Stimulated activated CD4-positive, alpha-beta T cell treated with anti-CD3 and anti-CD28 coated beads, Interleukin-12 subunit alpha, Interleukin-12 subunit beta, amount 100 ng/mL, for 4 hours (primary cell): ENCODE measurements around the gene TCF4.

Experiments
- DNase-seq: peaks from one replicate; pipeline ENCODE4 v3.0.0-alpha.2; 2020

The TCF4 gene

DNA sequence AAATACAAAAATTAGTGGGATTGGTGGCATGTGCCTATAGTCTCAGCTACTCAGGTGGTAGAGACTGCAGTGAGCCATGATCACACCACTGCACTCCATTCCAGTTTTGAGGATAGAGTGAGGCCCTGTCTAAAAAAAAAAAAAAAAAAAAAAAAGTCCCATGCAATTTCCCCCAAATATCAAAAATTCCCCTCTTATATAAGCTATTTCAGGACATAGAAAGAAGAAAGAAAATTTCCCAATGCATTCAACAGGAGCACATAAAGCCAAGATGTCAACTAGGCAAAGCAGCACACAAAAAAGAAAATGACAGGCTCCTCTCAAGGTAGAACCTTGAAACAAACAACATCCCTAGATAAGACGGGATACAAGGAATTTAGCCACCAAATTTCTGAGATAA, 213.3 kb downstream of the TCF4 start:
- no peak for DNase-seq

DNA sequence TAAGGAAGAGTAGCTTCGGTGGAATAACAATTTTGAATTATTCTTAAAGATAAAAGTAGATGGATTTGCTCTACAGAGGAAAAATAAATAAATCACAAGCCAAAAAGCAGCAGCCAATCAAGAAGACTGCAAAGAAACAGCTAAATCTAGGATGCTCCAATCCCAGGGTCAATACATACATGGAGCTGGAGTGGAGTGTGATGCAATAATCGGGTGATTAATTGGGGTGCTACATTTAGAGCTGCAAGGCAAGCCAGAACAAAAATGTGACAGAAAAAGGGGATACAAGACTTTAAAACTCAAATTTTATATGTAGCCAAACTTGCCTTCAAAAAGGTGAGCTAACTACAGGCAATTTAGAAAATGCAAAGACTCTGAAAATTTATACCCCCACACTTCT, 215.8 kb downstream of the TCF4 start:
- no peak for DNase-seq

DNA sequence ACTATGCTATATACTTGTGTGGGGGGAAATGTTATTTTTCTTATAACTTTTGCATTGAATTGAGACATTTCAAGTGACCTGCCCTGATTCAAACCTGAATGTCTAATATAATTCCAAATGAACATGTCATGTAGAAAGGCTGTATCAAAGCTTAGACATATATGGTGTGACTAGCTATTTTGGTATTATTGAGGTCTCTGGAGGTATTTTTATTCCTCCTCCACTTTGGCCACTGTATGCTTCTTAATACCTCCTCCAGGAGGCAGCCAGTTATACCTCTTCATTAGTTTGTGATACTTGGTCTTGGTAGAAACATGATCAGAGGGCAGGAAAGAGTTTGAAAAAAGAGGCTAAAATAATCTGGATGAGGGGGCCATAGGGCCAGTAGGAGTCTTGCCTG, 217.1 kb downstream of the TCF4 start:
- DNase-seq = no peak

DNA sequence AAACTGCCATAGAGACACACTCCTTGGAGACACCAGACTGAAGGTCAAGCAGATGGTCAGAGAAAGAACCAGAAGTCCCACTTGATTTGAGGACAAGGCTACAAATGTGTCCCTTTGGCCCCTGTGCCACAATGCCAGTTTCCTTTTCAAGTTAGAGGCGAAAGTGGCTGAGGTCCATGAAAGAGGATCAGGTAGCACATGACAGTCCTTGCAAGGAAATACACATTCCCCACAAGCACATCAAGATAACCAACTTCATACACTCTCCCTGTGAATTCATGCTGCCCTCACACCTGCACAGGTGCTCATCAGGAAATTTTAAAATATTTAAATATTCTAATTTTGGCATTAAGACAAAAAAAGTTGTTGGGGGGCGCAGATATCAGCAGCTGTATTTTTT, 218.6 kb downstream of the TCF4 start:
- DNase-seq = no peak

DNA sequence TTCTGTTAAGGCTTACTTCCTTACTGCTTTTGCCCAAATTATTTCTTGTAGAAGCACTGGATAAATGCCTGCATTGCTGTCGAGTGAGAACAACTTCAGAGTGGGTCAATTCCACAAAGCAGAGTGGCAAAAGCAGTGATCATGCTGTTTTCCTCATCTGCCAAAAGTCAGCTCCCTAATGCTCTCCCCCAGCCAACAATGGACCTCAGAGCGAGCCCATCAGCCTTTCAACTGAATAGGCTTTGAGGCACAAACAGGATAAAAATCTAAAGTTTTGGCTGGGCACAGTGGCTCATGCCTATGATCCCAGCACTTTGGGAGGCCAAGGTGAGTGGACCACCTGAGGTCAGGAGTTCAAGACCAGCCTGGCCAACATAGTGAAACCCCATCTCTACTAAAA, 222.7 kb downstream of the TCF4 start:
- DNase-seq = no peak

DNA sequence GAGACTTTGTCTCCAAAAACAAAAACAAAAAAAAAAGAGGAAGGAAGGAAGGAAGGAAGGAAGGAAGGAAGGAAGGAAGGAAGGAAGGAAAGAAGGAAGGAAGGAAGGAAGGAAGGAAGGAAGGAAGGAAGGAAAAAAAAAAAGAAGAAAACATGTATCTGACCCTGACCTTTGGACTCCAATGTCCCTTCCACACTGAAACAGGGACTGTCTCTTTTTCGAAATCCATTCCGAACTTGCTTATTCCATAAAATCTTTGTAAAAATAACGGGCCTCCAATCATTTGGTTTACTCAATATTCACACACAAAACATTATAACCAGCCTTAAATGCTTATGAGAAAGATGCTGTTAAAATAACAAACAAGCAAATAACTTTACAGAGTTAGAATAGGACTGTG, 225.7 kb downstream of the TCF4 start:
- no peak for DNase-seq

DNA sequence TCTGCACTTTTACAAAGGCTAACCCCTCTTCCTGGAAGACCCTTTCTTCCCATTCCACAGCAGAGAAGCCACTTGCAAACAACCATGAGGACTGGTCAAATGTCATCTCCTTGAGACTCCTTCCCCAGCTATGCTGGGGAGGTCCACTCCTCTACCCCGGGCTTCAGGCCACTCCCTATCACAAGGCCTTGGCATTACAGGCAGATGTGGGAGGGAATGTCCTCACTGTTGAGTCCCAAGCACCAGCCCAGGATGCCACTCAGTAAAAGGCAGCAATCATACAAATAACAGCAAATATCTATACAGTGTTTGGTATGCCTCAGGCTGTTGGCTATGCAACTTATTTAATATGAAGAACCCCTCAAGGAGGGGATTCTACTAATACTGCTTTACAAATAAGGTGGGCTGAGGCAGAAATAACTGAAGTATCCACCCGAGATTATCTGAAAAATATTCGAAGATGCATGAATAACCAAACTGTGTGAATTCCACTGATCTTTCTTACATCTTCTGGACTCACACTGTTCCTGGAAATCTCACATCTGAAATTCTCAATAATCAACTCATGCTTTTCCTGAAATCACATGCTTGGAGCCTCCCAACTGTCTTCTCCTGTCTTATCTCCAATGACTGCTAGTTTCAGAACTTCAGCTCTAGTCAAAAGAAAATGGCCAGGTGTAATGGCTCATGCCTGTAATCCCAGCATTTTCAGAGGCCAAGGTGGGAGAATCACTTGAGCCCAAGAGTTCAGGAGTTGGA, 226.3 kb downstream of the TCF4 start:
- DNase-seq = no peak

DNA sequence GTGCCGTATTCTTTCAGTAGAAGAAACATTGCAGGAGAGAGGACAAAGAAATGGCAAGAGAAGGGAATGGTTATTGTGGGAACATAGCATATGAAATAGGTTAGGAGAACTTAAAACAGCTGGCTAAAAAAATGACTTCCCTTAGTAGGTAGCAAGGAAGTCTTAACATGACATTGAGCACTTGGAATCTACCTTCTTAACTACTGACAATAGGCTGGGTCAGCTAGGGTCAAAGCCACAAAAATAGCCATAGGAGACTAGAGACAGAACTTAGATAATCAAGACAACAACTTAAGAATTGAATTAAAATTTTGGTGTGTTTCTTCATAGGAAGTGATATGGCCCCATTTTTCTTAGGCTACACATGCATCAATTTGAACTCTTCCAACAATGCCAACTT, 227.9 kb downstream of the TCF4 start:
- DNase-seq = no peak

DNA sequence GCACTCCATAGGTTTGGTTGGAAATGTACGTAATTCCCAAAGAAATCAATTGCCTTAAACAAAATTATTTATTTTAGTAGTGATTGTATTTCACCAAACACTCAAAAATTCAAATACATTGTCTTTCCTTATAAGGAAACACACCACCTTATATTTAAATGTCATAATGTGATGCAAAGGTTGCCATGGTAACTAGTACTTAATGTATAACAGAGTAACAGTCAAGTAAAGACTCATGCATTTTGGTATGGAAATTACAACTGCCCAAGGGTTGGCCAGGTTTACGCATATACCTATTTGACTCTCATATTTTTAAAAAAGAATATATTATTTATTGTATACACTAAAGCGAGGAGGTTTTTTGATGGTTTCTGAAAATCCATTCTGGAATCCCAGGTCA, 231.2 kb downstream of the TCF4 start:
- DNase-seq = no peak

DNA sequence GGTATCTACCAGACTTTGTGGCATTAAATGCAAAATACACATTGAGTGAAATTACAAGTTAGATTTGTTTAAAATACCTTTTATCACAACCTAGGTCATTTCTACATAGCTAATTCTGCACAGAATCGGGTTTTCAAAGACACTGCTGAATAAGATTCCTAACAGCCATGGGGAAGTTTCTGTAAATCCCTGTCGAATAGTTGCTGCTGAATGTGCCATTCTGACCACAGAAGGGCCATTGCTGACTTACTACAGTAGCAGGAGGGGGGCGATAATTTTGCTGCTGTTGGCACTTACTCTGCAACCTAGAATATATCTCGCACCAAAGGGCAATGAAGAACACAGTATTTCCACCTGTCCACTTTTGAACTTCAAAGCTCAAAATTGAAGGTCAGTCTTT, 232.8 kb downstream of the TCF4 start:
- no peak for DNase-seq

DNA sequence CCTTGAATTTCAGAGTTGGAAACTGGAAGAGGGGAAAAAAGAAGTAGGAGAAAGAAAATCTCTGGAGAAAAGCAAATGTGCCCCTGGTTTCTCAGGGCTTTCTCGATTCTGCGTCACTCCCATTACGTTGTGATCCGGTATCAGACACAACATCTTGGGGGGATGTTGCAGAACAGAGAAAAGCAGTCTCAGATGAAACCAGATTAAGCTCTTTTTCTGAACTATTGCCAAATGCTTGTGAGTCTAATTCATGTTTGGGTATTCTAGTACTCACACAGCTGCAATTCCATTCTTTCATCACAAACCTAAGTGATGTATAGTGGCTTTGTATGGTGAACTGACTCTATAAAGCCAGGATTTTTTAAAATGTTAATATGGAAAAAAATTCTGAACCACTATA, 233.2 kb downstream of the TCF4 start:
- DNase-seq = no peak

DNA sequence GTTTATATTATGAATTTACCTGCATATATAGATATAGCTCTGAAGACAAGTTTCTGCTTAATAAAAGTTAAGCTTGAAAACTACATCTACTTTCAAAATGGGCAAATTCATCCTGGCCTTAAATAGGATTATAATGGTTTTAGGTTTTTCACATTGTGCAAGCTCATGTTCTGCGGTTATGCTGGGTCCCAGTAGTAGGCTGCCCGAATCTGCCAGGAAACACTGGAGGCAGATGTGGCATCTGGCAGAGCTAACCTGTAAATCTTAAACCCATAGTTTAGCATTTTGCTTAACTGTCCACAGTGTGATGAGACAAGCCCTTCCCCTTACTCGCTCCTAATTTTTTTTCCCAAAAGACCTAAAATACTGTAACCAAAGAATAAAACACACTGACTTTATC, 234.2 kb downstream of the TCF4 start:
- DNase-seq = no peak

DNA sequence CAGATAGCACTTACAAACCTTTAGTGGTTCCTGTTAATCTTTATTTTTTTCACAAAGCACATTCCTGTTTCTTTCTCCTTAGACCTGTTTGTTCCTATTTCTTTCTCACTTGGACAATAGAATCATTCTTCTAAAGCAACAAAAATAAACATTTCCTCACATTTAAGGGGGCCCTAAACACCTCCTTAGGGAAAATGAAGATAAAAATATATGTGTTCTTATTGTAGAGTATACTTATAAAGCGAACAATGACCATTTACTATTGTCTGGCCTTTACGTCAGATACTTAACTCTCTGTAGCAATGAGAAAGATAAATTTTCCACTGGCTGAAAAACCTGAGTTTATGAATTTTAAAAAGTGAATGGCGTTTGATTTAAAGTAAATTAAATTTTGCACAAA, 234.6 kb downstream of the TCF4 start:
- DNase-seq = no peak

DNA sequence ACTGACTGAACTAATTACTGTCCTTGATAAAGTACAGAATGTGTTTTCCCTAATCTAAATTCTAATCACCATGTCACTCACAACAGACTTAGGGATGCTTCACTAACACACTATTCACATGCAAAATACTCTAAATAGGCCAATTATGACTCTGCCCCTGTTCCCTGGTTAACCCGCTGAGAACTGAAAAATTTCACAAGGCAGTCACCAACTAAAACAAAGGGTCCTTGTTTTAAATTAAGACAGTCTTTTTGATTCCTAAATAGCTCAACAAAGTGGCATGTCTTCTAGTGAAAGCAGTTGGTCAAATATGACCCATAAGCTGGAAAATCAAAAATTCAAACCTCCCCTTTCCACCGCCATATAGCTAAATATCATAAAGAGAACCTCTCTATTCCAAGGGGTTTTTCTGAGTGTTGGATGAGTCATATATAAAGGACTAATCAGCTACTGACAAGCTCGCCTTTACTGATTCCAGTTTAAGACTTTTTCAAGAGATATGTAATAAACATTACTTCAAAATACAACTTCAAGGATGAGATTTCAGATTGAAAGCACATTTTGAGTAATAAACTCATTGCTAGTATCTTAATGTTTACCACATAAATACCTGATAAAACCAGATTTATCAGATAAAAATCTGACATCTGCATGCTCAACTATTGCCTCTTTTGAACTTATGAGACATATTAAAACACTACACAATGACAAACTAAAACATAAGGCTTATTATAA, 235.8 kb downstream of the TCF4 start:
- DNase-seq = no peak

DNA sequence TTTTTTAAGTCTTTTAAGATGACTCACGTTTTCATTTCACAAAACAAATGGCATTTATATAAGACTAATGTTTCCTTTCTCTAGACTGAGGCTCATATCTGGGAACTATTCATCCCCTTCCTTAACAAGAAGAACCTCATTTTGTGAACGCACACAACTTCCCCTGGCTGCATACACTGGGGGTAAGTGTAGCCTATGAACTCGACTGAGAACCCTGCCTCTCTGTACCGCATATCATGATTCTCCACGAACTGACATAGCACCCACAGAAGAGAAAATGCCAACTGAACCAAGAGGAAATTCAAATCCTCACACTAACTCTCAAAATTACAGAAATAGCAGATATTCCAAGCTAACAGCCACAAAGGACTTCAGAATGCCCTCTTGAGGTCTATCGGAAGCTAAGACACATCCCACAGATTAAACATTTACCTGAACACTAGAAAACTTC, 236.7 kb downstream of the TCF4 start:
- DNase-seq = no peak

DNA sequence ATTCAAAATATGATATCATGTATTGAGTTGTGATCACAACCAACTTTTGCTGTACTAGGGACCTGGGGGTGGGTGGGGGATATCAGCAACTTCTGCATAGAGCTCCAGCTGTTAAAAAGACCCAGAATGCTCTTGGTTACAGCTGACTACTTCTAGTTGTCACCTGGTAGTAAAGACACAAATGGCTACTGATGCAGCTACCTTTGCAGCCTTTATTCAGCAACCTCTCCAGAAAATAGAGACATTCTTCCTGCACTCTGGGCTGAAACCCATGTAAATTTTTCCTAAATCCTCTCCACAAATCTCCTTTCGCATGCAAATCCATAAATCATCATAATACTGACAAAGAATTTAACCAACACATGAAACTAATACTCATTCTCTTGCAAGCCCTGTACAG, 238.3 kb downstream of the TCF4 start:
- no peak for DNase-seq

DNA sequence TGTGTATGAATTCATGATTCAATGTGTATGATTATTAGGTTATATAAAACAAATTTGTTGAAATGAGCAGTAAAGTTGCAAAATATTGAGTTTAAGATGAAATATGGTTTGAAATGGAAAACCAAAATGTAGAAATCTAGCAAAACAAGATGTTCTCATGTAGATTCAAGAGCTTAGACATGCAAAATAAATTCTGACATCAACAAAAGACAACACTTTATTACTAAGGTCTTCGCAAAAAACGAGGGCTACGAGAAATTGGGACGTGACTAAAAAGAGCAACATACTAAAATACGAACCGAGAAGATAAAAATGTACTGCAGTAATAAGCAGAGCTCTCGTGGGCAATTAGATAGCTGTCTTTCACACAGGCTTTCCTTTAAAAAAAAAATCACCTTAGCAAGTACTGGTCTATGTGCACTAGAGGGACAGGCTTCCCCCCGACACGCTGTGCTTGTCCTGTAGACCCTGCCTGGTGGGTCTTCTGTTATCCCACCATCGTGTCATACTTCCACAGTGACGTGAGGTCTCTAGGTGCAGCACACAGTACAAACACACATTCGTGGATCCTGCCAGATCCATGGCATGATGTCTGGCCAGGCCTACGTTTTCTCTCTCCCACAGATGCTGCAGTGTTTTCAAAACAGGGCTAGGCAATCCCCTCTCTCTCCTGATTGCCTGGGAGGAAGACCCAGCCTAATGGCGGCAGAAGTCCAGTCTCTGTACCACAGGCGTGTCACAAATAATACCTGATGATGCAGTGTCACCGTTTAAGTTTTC, 240.8 kb downstream of the TCF4 start:
- no peak for DNase-seq

DNA sequence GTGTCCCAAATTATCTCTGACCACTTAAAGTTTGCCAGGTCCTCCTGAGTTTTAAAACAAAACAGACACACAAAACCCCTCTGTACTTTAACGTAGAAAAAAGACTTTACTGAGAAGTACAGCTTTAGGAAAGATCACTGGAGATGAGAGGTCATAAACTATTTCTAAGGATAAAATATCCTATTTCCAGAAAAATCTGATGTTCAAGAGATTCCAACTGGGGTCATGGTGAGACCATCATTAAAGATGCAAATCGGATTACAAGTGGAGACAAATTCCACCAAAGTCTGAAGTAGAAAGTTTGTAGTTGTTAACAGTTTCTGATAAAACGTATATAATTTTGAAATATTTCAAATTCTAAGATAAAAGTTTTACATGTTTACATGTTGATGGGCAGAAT, 241.6 kb downstream of the TCF4 start:
- no peak for DNase-seq

DNA sequence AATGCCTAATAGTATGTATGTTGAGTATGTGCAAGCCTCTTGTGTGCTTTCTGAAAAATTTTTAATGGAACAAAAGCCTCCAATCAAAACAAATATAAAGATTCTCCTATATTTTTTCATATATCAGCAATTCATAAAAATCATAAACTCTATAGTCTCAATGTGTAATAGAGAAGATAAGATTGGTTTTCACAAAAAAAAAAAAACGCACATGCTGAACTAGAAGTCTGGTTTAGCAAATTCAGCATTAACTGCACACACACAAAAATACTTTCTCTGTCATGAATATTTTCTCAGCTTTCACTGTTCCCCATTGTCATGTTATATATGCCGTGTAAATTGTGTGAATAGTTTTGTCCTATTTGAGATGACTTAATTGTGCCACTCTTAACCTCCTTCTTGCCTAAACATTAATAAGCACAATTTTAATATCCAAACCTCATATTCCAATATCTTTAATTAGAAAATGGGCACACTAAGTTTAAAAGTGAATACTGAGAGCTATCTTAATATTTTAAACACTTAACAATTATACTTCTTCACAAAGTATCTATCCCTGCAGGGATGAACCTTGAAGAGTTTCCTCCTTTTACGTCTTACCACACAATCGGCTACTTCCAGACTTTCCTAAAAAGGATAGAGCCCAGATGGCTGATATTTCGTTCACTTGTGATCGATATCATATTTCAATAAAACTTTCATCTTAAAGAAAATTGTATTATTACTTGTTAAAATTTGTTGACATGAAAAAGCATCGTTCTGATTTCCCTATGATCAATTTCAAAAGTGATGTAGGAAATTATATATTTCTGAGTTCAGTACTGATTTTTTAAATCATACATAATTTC, 242.7 kb downstream of the TCF4 start:
- DNase-seq = no peak

DNA sequence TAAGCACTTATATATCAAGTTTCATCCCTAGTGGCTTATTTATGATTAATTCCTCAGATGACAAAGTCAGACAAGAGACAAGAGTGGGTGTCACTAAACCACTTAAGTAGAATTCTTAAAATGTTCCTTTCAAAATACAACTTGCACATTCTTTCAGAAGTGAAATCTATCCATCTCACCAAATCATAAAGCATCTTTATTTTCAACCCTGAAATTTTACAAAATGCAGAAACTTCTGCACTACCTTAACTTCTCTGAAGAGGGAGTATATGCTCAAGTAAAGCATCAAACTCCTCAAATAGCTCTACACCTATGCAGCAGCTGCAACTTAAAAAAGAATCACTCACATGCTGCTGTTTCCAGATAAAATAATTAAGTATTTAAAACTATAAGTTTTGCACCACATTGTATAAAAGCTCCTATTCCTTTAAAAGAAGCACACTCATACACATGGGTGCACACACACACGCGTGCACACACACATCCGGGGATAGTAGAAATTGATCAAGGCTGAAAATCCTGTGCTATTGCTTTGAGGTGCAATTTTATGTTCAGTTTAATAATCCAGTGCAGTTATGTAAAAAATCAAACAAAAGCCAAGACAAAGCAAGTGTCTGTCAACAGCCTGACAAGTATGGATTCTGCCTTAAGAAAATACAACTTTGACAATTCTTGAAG, 244.5 kb downstream of the TCF4 start:
- no peak for DNase-seq

DNA sequence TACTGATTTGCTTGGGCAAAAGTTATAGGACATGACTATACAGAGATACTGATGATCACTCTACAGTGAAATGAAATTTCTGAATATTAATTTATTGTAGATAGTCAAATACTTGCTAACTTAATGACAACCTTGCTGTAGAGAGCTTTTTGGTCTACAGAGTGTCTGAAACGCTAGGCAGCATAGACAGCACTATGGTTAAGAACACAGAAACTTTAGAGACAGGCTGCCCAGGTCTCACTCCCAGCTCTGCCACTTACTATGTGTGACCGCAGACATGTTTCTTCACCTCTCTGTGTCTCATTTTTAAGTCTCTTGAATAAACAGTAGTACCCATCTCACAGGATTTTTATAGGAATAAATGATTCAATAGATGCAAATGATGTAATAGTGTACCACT, 247.0 kb downstream of the TCF4 start:
- DNase-seq = no peak

DNA sequence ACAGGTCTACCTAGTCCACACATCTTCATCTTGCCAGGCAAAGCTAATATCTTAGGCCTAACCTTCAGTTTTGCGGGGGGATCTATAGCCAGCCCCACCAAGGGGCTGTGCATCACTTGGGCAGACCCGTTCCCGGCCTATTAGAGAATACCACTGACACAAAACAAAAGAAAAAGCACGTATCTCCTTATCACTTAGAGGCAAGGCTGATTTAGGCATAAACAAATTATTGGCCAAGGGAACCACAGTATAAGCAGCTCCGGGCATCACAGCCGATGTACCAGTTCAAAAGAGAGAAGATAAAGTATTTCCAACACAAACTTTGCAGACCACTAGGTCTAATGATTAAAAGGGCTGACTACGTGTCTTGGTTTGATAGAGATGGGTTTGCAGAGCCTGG, 248.0 kb downstream of the TCF4 start:
- DNase-seq = no peak
